ENCODE results near the gene BEGAIN. TPM values are rescaled to one million over a fixed set of nuclear protein-coding genes. Genes with fewer than 3 reads are reported as not detected.

BEGAIN gene
- total RNA-seq, 1 donor from 2014 or later = 4.5 TPM

DNA sequence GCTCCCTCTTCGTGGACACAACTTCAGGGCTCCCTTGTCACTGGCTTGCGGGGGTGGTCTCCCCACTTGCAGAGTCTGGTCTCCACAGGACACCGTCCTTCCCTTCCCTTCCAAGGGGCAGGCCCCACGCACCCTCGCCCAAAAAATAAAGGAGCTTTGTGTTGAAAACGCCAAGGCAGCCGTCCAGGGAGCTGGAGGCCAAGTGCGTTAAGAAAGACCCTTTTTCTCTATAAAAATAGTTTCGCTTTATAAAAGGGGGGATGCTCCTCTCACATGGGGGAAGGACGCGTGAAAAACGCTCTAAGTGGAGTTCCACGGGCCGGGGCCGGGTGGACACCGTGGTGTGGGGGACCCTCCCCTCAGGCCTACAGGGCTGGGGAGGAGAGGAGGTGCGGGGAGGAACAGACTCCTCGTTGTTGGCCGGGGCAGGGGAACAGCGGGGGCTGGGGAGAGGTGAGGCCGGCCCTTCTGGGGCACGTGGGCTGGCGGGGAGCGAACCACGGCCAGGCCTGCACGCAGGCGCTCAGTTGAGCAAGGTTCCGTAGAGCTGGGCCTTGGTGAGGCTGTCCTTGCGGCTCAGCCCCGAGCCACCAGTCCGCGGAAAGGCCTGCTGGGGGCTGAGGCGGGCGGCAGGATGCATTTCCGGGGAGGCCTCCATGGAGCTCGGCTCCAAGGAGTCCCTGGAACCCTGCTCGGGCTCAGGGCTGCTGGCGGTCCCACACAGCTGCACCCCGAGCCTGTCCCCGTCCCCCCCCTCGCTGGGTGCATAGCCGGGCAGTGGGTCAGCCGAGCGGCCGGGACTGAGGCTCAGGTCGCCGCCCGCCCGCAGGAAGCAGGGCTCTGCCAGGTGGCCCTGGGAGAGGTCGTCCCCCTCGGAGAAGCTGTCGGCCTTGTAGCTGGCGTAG lies 49.5 kb downstream of the BEGAIN start:
- DNase-seq (ENCODE audit: low spot score) = no peak

DNA sequence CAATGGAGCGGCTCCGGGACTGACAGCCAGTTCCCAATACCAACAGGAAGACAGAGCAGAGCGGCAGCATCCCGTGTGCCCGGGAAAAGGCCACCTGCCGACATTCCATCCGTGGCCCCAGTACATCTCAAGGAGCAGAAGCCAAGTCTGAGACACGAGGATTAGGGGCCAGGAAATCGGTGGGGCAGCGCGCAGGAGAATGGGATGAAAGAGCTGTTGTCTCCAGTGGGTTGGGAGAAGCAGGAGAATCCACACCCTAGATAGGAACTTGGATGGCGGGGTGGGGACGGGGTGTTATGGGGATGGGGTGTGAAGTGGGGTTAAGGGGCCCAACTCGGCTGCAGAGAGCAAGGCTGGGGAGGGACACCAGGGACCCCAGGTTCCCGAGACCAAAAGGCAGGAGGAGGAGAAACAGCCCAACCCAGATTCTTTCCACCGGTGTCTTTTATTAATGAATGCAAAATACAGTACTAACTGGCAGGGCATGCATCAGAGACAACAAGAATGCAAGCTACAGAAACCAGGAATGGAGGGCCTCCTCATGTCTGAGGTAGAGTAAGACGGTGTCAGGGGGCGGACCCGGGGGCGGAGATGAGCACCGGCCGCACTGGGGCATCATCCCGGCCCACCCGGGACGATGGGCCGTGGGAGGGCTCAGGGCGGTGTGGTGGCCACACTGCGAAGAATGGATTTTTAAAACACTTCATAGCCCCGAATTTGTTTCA lies 50.3 kb downstream of the BEGAIN start:
- DNase-seq (ENCODE audit: low spot score) = no peak

DNA sequence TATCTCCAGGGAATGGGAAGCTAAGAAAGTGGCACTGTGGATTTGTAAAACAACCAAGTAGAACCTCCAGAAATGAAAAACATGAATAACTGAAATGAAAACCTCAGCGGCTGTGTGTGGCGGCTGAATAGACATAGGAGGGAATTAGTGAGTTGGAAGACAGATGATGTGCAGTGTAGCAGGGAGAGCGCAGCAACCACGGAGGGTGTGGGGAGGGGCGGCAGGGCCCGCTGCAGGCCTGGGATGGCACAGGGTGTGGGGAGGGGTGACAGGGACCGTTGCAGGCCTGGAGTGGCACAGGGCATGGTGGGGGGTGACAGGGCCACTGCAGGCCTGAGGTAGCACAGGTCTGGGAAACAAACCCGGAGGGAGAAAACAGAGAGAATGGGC lies 51.1 kb downstream of the BEGAIN start:
- no peak for DNase-seq (ENCODE audit: low spot score)

DNA sequence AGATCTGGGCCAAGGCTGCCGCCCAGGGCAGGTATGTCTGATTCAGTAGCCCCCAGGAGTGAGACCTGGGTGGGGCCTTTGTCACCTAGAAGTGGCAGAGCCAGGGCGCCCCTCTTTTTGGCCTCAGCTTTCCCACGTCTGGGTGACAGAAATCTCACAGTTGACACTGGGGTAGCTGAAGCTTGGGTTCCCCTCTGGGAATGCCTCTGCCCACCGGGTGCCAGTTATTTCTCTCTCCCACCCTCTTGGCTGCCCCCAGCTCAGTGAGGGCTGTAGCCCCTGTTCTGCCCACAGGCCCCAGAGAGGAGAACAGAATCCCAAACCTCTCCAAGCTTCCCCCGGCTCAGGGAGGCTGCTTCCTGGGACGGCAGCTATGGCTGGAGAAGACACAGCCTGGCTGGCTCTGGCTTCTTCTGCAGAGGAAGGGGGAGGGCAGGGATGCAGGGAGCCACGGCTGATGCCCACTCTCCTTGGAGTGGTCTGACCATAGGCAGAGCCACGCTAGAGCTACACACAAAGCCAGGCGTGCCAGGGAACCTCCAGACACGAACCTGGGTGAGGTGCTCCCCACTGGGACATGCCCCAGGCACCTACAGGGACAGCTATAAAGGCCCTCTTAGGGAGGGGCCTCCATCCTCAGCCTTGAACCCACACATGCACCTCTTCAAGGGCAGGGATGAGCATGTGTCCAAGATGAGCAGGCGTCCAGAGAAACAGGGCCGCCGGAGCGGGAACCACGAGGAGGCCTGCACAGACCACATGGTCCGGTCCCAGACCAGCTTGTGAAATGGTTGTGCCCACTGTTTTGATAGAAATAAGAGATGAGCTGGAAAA lies 51.7 kb downstream of the BEGAIN start:
- DNase-seq (ENCODE audit: low spot score) = no peak

DNA sequence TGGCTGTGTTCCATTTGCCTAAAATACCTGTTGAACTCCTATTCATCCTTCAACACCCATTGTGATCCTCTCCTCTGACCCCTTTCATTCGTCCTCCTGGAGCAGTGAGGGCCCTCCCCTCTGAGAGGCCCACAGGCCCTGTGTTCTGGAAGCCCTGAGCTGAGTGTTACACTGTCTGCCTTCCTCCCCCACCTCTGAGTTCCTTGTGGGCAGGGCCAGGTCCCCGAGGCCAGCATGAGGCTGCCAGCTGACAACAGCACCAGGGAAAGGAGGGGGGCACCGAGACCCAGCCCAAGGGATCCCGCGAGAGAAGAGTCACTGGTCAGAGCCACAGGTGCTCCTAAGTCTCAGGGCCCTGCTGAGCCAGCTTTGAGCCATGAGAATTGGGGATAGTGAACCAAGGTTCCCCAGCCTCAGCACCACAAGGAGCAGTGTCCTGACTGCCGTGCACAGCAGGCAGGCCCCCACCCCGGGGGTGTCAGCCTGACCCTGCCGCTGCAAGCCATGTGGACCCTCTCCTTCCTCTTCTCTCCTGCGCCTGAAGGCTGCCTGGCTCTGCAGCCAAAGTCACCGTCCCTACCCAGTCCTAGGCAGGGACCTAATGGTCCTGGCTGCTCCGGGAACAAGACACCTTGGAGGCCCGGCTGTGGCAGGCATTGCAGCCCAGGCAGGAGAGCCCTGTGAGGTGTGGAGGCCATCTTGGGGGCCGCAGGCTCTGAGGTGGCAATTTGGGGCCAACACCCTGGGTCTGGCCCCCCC lies 52.5 kb downstream of the BEGAIN start:
- DNase-seq (ENCODE audit: low spot score) = peak; percentile 9

DNA sequence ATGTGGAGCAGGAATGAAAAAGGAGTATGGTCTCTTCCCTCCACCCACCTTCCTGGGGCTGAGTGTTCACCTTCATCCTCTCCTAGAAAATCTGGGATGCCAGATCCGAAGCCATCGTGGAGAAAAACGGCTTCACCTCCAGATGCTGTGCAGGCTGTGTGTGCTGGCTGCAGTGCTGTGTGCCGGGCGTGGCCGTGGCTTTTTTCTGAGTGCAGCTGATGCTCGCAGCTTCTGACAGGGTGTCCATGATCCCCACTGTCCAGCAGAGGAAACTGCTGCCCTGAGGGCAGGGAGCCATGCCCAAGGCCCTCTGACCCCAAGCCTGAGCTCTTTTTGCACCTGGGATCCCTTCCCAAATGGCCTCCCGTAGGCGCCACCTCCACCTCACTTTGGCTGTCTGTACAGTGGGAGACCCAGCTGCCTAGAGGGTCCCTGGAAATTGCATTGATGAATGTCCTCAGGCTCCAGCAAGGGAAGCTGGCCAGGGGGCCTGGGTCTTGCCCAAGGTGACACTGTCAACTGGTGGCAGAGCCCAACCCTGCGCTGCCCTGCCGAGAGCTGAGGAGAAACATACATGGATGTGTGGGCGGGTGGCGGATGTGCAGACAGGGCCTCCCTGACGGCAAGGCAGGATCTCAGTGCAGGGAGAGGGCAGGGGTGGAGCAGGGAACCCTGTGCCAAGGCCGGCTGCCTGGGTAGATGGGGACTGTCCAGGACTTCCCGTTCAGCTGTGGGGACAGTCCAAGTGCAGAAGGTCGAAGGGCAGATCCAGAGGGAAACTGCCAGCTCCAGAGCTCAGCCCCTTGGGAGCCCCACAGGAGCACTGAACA lies 53.3 kb downstream of the BEGAIN start:
- DNase-seq (ENCODE audit: low spot score) = peak; percentile 9

DNA sequence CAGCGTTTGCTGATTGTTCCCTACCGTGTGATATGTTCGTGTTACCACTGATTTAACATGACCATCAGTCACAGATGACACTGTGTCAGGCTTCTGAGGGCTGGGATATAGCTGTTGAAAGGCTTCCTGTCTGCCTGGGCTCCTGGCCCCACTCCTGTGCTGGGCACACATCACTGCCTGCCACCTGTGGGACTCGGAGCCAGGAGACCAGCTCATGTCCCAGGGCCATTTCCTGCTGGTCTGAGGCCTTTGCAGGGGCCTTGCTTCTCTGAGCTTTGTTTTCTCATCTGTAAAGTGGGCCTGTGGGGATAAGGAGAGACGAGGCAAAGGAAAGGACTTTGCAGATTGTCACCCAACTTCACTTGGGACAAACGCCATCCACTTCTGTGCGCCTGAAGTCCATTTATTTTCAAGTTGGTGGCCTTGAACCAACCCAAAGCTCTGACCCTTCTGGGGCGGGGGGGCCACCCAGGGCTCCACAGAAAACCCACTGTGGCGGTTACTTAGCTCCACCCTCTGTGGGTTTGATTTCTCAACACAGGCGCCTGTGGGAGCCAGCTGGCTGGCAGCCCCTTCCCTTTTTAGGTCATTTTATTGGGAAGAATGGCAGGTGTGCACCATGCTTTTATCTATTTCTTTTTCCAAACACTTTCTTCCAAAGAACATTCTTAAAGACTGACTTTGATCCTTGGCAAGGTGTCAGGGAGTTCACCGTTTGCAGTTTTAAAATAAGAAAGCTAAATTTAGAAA lies 54.1 kb downstream of the BEGAIN start:
- DNase-seq (ENCODE audit: low spot score) = peak; percentile 30

DNA sequence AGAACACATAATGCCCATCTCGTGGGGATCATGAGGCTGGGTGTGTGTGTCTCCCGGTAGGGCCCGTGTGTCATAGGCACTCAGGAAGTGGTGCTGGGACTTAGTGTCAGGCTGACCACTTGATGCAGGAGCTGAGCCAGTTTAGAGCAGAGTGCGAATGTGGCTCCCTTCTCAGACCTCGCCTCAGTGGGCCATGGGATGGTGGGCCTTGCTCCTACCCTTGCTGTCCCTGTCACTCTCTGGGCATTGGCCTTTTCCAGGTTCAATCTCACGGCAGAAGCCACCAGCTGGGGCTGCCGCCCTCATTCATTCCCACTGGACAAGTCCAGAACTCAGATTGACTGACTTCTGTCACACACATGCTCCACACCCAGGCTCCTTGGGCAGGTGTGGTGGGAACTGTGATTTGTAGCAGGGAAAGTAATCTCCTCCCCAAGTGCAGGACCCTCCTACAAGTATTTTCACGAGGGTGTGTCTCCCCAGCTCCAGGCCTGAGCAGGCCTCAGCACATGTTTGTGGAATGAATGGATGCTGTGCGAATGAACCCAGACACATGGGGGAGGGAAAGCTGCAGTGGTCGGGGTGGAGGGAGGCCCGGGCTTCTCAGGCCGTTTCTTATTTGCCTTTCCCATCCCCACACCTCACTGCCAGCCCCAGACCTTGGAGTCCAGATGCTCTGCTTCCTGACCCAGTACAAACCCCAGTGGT lies 54.9 kb downstream of the BEGAIN start:
- peak; percentile 7 for DNase-seq (ENCODE audit: low spot score)

DNA sequence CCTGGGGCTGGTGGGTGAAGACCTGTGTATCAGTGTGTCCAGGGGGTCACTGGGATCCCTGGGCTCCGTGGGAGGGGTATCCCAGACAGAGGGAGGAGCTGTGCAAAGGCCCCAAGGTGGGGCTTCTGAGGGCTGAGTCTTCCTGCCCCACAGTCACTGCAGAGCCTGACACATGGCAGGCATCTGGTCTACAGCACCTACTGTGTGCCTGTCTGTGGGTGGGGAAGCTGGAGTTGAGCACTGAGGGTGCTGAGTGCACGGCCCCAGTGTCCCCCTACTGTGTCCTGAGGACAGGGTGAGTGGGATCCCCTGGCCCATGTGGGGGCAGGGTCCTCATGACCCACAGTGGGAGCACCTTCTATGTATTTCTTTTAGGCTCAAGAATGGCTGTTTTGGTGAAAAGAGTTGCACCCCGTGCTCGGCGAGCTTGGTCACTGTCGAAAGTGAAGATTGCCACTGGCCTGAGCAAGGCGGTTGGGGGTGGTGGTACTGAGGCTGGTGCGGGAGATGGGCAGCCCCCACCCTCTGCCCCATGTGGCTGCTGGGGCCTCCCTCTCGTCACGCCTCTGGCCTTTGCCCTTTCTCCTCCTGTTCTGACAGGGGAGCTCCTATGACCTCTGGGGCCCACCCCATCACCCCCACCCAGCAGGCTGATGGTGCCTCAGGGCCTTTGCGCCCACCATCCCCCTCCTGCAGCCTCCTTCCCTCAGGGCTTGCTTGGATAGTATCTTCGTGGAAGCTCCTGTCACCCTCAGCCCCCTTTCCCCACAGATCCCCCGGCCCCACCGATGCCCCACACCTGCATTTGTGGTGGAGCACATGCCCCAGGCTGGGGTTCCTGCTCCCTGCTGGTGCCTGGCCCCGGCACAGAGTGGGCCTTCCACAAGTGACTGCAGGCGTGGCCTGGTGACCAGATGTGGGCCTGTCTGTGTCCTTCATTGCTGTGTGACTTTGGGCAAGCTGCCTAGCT lies 55.8 kb downstream of the BEGAIN start:
- DNase-seq (ENCODE audit: low spot score) = peak; percentile 8

DNA sequence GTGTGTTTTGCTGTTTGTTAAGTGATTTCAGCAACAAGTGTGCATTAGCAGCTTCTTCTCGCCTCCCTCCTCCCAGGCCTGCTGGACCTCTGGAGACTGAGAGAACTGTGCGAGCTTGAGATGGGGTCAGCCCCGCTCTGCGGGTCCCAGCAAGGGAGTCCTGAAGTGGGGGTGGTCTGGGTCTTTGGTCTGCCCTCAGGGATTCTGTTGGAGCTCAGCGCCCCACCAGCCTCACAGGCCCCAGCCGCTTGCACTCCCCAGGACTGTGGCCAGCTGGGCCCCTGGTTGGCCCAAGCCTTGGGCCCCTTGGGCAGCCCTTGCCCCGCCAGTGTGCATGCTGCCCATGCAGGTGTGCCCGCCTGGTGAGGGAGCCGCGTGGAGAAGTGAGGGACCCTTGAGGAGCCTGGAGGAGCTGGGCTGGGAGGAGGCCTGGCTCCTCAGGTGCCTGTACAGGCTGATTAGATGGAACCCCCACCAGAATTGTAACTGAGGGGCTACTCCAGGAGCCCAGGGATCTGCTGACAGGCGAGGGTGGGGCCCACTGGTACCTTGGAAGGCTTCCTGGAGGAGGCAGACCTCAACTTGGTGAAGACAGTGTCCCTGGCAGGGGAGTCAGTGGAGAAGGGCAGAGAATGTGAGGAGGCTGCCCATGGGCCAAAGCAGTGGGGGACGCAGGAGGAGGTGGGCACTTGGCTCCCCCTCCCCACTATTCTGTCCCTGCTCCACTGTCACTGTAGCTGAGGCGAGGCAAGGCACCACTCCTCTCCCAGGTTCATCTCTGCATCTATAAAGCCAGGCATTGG lies 56.7 kb downstream of the BEGAIN start:
- no peak for DNase-seq (ENCODE audit: low spot score)

DNA sequence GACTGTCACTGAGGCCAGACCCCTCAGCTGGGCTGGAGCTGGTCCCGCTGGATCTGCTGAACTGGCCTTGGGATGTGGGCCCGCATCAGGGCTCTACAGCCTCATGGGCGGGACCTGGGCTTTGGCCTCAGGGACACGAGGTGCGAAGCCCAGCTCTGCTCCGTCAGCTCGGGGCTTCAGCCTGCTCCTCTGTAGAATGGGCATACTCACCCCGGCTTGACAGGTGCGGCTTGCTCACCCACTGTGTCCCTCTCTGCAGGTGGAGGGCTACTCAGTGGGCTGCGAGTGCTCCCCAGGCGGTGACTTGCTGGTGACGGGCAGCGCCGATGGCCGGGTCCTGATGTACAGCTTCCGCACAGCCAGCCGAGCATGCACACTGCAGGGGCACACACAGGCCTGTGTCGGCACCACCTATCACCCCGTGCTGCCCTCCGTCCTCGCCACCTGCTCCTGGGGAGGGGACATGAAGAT lies 57.6 kb downstream of the BEGAIN start:
- peak; percentile 6 for DNase-seq (ENCODE audit: low spot score)

DNA sequence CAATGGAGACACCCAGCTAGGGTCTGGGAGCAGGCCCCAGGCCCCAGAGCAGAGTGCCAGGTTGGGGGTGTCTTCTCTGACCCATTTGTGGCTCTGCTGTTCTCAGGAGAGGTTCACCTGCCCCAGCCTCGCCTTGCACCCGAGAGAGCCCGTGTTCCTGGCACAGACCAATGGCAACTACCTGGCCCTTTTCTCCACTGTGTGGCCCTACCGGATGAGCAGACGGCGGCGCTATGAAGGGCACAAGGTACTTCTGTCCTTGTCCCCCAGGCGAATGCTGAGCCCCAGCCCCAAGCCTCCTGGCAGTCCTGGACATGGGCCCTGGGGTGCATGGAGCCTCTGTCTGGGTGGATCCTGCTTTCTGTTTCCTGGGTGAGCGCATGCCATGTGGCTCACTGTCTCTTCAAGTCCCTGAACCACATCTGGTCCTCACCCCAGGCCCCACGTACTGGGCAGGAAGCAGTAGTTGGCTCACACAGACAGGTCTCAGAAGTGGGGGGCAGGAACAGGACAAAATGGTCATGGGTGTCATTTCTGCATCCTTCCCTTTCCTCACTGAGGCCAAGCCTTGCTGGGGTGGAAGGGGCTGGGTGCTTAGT lies 58.2 kb downstream of the BEGAIN start:
- peak; percentile 8 for DNase-seq (ENCODE audit: low spot score)

DNA sequence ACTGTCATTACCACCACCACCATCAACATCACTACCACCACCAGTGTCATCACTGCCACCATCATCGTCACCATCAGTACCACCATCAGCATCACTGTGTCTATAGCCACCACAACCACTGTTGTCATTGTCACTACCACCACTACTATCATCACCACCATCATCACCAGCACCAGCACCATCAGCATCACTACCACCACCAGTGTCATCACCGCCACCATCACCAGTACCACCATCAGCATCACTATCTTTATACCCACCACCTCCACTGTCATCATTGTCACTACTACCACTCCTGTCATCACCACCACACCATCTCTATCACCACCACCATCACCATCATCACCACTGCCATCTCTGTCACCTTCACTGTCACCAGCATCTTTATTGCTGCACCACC lies 60.6 kb downstream of the BEGAIN start:
- DNase-seq (ENCODE audit: low spot score) = peak; percentile 10

DNA sequence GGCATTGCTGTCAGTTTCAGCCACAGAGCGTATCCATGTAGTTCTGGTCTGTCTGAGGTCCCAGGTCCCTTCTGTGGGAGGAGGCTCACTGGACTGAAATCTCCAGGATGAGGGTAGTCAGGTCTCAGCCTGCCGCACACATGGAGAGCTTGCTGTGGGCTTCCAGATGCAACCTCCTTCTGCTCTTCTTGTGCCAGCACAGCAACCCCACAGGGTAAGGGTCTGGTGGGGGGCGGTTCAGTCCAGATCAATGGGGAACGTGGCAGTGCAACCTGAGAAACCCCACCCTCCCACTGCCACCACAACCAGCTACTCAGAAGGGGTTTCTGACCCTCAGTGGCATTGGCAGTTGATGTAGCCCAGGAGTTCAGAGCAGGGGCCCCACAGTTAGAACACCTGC lies 61.2 kb downstream of the BEGAIN start:
- DNase-seq (ENCODE audit: low spot score) = no peak

DNA sequence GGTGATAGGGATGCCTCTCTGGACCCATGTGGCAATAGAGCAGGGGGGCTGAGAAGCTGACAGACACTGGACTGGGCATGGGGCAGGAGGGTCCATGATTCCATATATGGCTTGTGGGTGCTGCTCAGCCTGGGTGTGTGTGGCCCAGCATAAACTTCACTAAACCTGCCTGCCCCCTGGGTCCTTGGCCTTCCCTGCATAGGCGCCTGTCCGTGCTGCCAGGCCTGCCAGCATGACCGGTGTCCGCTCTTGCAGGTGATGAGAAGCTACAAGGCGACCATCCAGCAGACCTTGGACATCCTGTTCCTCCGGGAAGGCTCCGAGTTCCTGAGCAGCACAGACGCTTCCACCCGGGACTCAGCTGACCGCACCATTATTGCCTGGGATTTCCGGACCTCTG lies 61.6 kb downstream of the BEGAIN start:
- DNase-seq (ENCODE audit: low spot score) = no peak

DNA sequence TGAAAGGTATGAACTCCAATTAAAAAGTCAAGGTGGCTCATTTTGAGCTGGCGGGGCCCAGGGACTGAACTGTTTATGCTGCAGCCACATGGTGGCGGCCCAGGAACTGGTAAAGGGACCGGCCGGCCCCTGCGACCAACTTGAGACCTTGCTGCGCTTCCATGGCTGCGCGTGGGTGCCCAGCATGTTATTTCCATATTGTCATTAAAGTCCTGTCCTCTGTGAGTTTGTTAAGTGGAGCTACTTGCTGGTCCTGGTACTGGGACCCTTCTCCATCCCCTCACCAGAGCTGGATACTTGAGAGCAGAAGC lies 62.3 kb downstream of the BEGAIN start:
- peak; percentile 9 for DNase-seq (ENCODE audit: low spot score)
